KMS-11 (cell line): ENCODE results near the gene THRAP3.

Experiments used
- H2AFZ ChIP-seq: fragments of 200-600 bp; sonication (generic); 2 replicates; pipeline ENCODE4 v1.6.1; 2016; ENCODE audit warnings: antibody characterized with exemption, mixed run types, low read depth
- H3K27ac ChIP-seq: fragments of 200-600 bp; sonication (generic); 2 replicates; pipeline ENCODE4 v1.6.1; 2016; ENCODE audit warnings: mild to moderate bottlenecking, mixed run types
- H3K27me3 ChIP-seq: fragments of 200-600 bp; sonication (generic); 2 replicates; pipeline ENCODE4 v1.6.1; 2017; ENCODE audit warnings: mild to moderate bottlenecking, low read depth, mixed run types, moderate library complexity; ENCODE audit not compliant: insufficient read depth
- H3K36me3 ChIP-seq: fragments of 200-600 bp; sonication (generic); 2 replicates; pipeline ENCODE4 v1.6.1; 2017; ENCODE audit warnings: mild to moderate bottlenecking, mixed run types; ENCODE audit not compliant: insufficient read depth
- H3K4me1 ChIP-seq: fragments of 200-600 bp; sonication (generic); 2 replicates; pipeline ENCODE4 v1.6.1; 2016; ENCODE audit warnings: mild to moderate bottlenecking, low read depth, mixed run types; ENCODE audit not compliant: poor library complexity, severe bottlenecking
- H3K4me2 ChIP-seq: fragments of 200-600 bp; sonication (generic); 2 replicates; pipeline ENCODE4 v1.7.0; 2016; ENCODE audit warnings: mild to moderate bottlenecking, mixed run types
- H3K4me3 ChIP-seq: fragments of 200-600 bp; sonication (generic); IDR thresholded peaks from 2 replicates; pipeline ENCODE4 v1.6.1; 2017; ENCODE audit warnings: low read depth, low read length, mixed read lengths; ENCODE audit not compliant: insufficient read depth
- H3K79me2 ChIP-seq: fragments of 200-600 bp; sonication (generic); 2 replicates; pipeline ENCODE4 v1.6.1; 2016; ENCODE audit warnings: low read depth, mixed run types; ENCODE audit not compliant: insufficient read depth
- H3K9ac ChIP-seq: fragments of 200-600 bp; sonication (generic); 2 replicates; pipeline ENCODE4 v1.6.1; 2016; ENCODE audit warnings: mild to moderate bottlenecking, mixed run types
- H4K20me1 ChIP-seq: fragments of 200-600 bp; sonication (generic); 2 replicates; pipeline ENCODE4 v1.6.1; 2016; ENCODE audit warnings: mild to moderate bottlenecking, mixed run types; ENCODE audit not compliant: insufficient read depth
- TF ChIP-seq, protein P1 (sequence below): fragments of 200-600 bp; sonication (generic); conservative IDR thresholded peaks from 2 replicates; pipeline ENCODE4 v1.6.1; 2017; ENCODE audit warnings: low read depth, mild to moderate bottlenecking, antibody characterized with exemption, low read length, moderate library complexity, mixed read lengths

Gene THRAP3

DNA sequence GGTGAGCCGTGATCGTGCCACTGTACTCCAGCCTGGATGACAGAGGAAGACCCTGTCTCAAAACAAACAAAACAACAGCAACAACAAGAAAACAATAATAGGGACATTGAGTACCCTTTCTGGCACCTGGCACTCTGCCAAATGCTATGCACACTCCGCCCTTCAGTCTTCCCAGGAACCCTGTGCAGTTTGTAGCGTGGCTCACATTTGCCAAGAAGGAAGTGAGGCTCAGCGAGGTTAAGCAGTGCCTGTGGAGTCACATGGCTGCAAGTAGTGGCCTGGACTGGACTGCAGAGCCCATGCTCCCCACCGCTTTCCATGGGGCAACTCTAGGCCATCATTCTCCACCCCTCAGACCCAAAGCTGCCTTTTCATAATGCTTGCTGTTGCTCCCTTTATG, 104.5 kb downstream of the THRAP3 start:
- TF ChIP-seq, protein P1, sequence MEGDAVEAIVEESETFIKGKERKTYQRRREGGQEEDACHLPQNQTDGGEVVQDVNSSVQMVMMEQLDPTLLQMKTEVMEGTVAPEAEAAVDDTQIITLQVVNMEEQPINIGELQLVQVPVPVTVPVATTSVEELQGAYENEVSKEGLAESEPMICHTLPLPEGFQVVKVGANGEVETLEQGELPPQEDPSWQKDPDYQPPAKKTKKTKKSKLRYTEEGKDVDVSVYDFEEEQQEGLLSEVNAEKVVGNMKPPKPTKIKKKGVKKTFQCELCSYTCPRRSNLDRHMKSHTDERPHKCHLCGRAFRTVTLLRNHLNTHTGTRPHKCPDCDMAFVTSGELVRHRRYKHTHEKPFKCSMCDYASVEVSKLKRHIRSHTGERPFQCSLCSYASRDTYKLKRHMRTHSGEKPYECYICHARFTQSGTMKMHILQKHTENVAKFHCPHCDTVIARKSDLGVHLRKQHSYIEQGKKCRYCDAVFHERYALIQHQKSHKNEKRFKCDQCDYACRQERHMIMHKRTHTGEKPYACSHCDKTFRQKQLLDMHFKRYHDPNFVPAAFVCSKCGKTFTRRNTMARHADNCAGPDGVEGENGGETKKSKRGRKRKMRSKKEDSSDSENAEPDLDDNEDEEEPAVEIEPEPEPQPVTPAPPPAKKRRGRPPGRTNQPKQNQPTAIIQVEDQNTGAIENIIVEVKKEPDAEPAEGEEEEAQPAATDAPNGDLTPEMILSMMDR = no peak
- Histone ChIP-seq H3K27ac (no peak overlapping the region), H3K4me1 (peaks cover 11% of the 10 kb centered on the region), H3K79me2 (no peaks in the 10 kb centered on the region), H3K27me3 (peaks cover 7% of the 10 kb centered on the region; the same call in 1 of the 2 replicates), H3K9ac (no peak overlapping the region), H3K4me3 (no peak overlapping the region), H4K20me1 (no peaks in the 10 kb centered on the region), H3K36me3 (no peaks in the 10 kb centered on the region), H2AFZ (no peak overlapping the region), H3K4me2 (no peak overlapping the region)

GRCh38 chr1:36329817-36330216, 105.6 kb downstream of the THRAP3 start:
- Histone ChIP-seq H4K20me1 (no peaks in the 10 kb centered on the region), H3K27me3 (peaks cover 7% of the 10 kb centered on the region; the same call in 1 of the 2 replicates), H2AFZ (no peak overlapping the region), H3K9ac (no peak overlapping the region), H3K4me2 (no peak overlapping the region), H3K79me2 (no peaks in the 10 kb centered on the region), H3K4me1 (peaks cover 7% of the 10 kb centered on the region), H3K4me3 (no peak overlapping the region), H3K27ac (no peak overlapping the region), H3K36me3 (no peaks in the 10 kb centered on the region)
- TF ChIP-seq, protein P1 = no peak

DNA sequence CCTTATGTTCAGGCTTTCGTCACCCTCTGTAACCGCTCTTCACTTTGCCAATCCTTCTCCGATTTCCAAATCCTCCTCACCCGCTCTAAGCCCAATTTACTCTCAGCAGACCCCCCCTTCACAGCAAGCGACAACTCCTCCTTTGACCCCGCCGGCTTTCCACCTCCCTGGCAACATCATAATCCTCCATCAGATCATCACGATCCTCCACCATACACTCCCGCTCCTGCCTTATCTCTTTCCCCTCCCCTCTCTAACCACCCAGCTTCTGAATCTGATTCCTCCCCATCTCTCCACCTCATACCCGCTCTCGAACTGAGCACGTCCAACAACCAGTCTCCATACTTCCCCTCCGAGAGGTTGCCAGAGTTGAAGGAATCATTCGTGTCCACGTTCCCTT, 106.7 kb downstream of the THRAP3 start:
- H2AFZ ChIP-seq = no peak overlapping the region
- no peaks in the 10 kb centered on the region for H3K36me3 ChIP-seq
- peaks cover 7% of the 10 kb centered on the region for H3K4me1 ChIP-seq
- no peak overlapping the region for H3K4me2 ChIP-seq
- no peak overlapping the region for H3K27ac ChIP-seq
- TF ChIP-seq, protein P1 = no peak
- H3K9ac ChIP-seq = no peak overlapping the region
- no peaks in the 10 kb centered on the region for H3K79me2 ChIP-seq
- H3K27me3 ChIP-seq = peaks cover 7% of the 10 kb centered on the region; the same call in 1 of the 2 replicates
- H3K4me3 ChIP-seq = no peak overlapping the region
- no peaks in the 10 kb centered on the region for H4K20me1 ChIP-seq

DNA sequence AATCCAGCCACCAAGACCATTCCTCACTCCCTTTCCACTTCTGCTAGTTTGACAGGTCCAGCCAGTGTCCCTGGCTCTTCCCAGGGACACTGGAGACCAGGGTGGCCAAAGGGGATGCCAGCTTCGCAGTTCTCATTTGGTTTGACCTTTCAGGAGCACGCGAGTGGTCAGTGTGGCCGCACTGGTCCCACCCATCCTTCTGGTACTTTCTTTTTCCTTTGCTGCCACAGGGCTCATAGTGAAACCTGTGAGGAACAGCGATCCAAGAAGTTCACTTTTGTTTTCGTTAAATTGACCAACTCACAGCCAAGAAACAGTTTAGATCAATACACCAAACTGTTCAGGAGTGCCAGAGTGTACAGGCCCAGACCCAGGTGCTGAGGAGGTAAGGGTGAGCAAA, 113.6 kb downstream of the THRAP3 start:
- Histone ChIP-seq H3K4me1 (no peaks in the 10 kb centered on the region), H3K27ac (no peak overlapping the region), H3K79me2 (no peaks in the 10 kb centered on the region), H3K4me3 (no peak overlapping the region), H3K9ac (no peak overlapping the region), H4K20me1 (no peaks in the 10 kb centered on the region), H3K36me3 (no peaks in the 10 kb centered on the region), H3K27me3 (peaks cover 1% of the 10 kb centered on the region; the same call in 1 of the 2 replicates), H2AFZ (no peak overlapping the region), H3K4me2 (no peak overlapping the region)
- TF ChIP-seq, protein P1 = no peak
